Upper lobe of left lung (tissue), 4 donors: Measurements from ENCODE around the gene SPTLC2.

Experiments used
- CTCF ChIP-seq, 6 experiments: fragments of 450-650 bp in 4 of 6; fragments of 200-600 bp in 2 of 6; sonication (generic) in 2 of 6; IDR thresholded peaks; one replicate each; pipeline ENCODE4 v1.5.1; 2016 to 2019; ENCODE audit warnings: antibody characterized with exemption in 6 of 6
- POLR2A ChIP-seq, 4 donors: fragments of 450-650 bp; IDR thresholded peaks; one replicate each; pipeline ENCODE4 v1.5.1; 2016 to 2017; ENCODE audit warnings: antibody characterized with exemption in 4 of 4, mild to moderate bottlenecking in 2 of 4
- POLR2AphosphoS5 ChIP-seq, 2 donors: sonication (generic); formaldehyde crosslinking; IDR thresholded peaks; one replicate each; pipeline ENCODE4 v1.5.1; 2017; ENCODE audit warnings: antibody characterized with exemption in 2 of 2

- TF ChIP-seq CTCF (IDR thresholded peaks at IDR 0.05) (no peak), POLR2AphosphoS5 (IDR thresholded peaks at IDR 0.05) (no peak), POLR2A (IDR thresholded peaks at IDR 0.05) (no peak)
These were observed 16.5 kb downstream of the SPTLC2 start for GRCh38 chr14:77599889-77600288.
